PC-3 (cell line): ENCODE measurements around the gene CUL4B.

Experiments
- EZH2 ChIP-seq: fragments of 300-600 bp; sonication (generic); IDR thresholded peaks from one replicate; pipeline ENCODE4 v1.6.1; 2017; ENCODE audit warnings: antibody characterized with exemption, mild to moderate bottlenecking, low read length; ENCODE audit not compliant: unreplicated experiment
- EZH2phosphoT487 ChIP-seq: fragments of 300-600 bp; sonication (generic); IDR thresholded peaks from 2 replicates; pipeline ENCODE4 v1.6.1; 2018; ENCODE audit warnings: mild to moderate bottlenecking, antibody characterized with exemption, low read length, borderline replicate concordance
- TF ChIP-seq, protein P1 (sequence below): fragments of 300-600 bp; sonication (generic); conservative IDR thresholded peaks from 2 replicates; pipeline ENCODE4 v1.5.1; 2017; ENCODE audit warnings: antibody characterized with exemption, low read depth, mild to moderate bottlenecking, low read length

DNA sequence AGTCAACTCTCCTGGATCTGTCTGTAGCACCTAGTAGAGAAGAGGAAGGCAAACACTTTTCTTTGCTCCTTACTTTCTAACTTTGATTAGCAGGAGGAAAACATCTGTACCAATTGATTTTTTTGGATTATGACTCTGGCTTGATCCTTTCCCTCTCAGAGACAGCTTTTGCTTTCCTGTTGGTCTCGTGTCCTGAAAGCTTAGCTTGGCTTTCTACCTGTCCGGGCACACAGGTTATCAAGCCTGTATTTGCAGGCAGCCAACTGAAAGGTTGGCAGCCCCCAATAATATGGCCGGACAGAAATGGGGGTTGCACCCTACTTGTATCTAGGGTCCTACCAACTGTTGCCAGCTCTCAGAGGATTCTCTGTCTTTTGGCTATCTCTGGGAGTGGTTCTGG is 48.5 kb downstream of the CUL4B start:
- TF ChIP-seq, protein P1, sequence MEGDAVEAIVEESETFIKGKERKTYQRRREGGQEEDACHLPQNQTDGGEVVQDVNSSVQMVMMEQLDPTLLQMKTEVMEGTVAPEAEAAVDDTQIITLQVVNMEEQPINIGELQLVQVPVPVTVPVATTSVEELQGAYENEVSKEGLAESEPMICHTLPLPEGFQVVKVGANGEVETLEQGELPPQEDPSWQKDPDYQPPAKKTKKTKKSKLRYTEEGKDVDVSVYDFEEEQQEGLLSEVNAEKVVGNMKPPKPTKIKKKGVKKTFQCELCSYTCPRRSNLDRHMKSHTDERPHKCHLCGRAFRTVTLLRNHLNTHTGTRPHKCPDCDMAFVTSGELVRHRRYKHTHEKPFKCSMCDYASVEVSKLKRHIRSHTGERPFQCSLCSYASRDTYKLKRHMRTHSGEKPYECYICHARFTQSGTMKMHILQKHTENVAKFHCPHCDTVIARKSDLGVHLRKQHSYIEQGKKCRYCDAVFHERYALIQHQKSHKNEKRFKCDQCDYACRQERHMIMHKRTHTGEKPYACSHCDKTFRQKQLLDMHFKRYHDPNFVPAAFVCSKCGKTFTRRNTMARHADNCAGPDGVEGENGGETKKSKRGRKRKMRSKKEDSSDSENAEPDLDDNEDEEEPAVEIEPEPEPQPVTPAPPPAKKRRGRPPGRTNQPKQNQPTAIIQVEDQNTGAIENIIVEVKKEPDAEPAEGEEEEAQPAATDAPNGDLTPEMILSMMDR: no peak
- TF ChIP-seq EZH2: no peak
- TF ChIP-seq EZH2phosphoT487: no peak
